GM12865 (cell line): ENCODE data around the gene TMEM132C.

Source experiments
- DNase-seq: peaks from one replicate; pipeline ENCODE4 v3.0.0; 2010; ENCODE audit warnings: low read depth
- H3K4me3 ChIP-seq: 2 replicates; pipeline ENCODE4 v1.5.1; 2011; ENCODE audit warnings: mild to moderate bottlenecking, low read depth, low read length, control low read depth
- CTCF ChIP-seq: IDR thresholded peaks from 2 replicates; pipeline ENCODE4 v1.5.1; 2011; ENCODE audit warnings: low read length, control low read depth, low read depth, inconsistent platforms; ENCODE audit not compliant: insufficient read depth; ENCODE audit errors: missing control alignments

TMEM132C gene

GRCh38 chr12:128312661-128313060 is 45.7 kb downstream of the TMEM132C start:
- DNase-seq: no peak
- no peak overlapping the region for H3K4me3 ChIP-seq
- TF ChIP-seq CTCF: no peak

- H3K4me3 ChIP-seq: no peak overlapping the region
- no peak for TF ChIP-seq CTCF
- no peak for DNase-seq
Measured at GRCh38 chr12:128313931-128314330, 47.0 kb downstream of the TMEM132C start.

GRCh38 chr12:128314611-128315010 is 47.6 kb downstream of the TMEM132C start:
- no peak overlapping the region for H3K4me3 ChIP-seq
- no peak for DNase-seq
- no peak for TF ChIP-seq CTCF

- H3K4me3 ChIP-seq: no peak overlapping the region
- DNase-seq: no peak
- TF ChIP-seq CTCF: no peak
Measured at GRCh38 chr12:128316078-128316477, 49.1 kb downstream of the TMEM132C start.

- no peak for DNase-seq
- no peak overlapping the region for H3K4me3 ChIP-seq
- TF ChIP-seq CTCF: no peak
Measured at GRCh38 chr12:128316973-128317526, 50.1 kb downstream of the TMEM132C start.

GRCh38 chr12:128318341-128318740 is 51.4 kb downstream of the TMEM132C start:
- no peak for DNase-seq
- no peak for TF ChIP-seq CTCF
- no peak overlapping the region for H3K4me3 ChIP-seq

- TF ChIP-seq CTCF: no peak
Measured at GRCh38 chr12:128318946-128319345, 52.0 kb downstream of the TMEM132C start.

More at GRCh38 chr12:128318946-128319345, 52.0 kb downstream of the TMEM132C start:
- DNase-seq: no peak
- no peak overlapping the region for H3K4me3 ChIP-seq
